ENCODE results near the gene INPP5D.

The INPP5D gene

DNA sequence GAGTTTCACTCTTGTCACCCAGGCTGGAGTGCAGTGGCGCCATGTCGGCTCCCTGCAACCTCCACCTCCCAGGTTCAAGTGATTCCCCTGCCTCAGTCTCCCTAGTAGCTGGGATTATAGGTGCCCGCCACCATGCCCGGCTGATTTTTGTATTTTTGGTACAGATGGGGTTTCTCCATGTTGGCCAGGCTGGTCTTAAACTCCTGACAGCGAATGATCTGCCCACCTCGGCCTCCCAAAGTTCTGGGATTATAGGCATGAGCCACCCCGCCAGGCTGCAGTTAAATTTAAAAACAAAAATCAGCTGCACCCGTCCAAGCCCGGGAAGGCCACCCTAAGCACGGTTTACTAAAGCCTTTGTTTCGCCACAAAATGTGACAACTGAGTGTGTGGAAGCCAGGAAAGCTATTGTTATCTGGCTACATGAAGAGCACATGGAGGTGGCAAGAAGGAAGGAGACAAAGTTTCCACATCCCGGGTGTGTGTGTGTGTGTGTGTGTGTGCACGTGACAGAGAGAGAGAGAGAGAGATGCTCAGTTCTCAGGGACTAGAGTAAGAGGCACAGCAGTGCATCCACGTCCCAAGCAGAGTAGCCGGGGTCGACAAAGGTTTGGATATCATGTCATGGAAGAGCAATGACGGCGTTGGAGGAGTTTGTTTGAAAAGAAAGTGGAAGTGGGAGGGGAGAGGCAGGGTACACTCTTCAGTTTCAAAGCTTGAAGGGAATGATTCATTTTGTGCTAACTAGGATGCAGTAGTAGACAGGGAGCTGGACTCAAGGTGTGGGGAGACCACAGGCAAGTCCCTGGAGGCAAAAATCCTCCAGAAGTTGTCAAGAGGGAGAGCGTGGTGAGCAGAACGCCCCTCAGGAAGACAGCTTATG is 20.1 kb downstream of the INPP5D start:
- peak overlapping the region; percentile 84 for H3K4me2 ChIP-seq (ENCODE audit: low read length)
- peak overlapping the region; percentile 97 for H3K27ac ChIP-seq (ENCODE audit: low read depth, low read length)
- no peak for TF ChIP-seq EZH2phosphoT487 (IDR thresholded peaks at IDR 0.05; ENCODE audit: borderline replicate concordance, low read length)
- TF ChIP-seq, protein P1, sequence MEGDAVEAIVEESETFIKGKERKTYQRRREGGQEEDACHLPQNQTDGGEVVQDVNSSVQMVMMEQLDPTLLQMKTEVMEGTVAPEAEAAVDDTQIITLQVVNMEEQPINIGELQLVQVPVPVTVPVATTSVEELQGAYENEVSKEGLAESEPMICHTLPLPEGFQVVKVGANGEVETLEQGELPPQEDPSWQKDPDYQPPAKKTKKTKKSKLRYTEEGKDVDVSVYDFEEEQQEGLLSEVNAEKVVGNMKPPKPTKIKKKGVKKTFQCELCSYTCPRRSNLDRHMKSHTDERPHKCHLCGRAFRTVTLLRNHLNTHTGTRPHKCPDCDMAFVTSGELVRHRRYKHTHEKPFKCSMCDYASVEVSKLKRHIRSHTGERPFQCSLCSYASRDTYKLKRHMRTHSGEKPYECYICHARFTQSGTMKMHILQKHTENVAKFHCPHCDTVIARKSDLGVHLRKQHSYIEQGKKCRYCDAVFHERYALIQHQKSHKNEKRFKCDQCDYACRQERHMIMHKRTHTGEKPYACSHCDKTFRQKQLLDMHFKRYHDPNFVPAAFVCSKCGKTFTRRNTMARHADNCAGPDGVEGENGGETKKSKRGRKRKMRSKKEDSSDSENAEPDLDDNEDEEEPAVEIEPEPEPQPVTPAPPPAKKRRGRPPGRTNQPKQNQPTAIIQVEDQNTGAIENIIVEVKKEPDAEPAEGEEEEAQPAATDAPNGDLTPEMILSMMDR (IDR thresholded peaks at IDR 0.05; ENCODE audit: low read depth, low read length, poor library complexity, severe bottlenecking), result no peak
- peaks cover 100% of the 10 kb centered on the region for H3K4me1 ChIP-seq (ENCODE audit: control insufficient read depth, low read length)
- H3K4me3 ChIP-seq (ENCODE audit: low read length), result peak overlapping the region; percentile 64
- no peaks in the 10 kb centered on the region for H3K27me3 ChIP-seq (ENCODE audit: control insufficient read depth, low read length)
- no peaks in the 10 kb centered on the region for H4K20me1 ChIP-seq (ENCODE audit: control insufficient read depth, insufficient read depth, low read depth, low read length)
- no peaks in the 10 kb centered on the region for H3K9me2 ChIP-seq (replicated peaks; ENCODE audit: control insufficient read depth, low read length)
- H3F3A ChIP-seq (ENCODE audit: control insufficient read depth, insufficient read depth), result peaks cover 52% of the 10 kb centered on the region
- peaks cover 58% of the 10 kb centered on the region for H3K36me3 ChIP-seq (ENCODE audit: control insufficient read depth, low read length)
- peaks cover 67% of the 10 kb centered on the region for H3K79me2 ChIP-seq (ENCODE audit: control insufficient read depth, low read length)
- no peaks in the 10 kb centered on the region for H3K9me3 ChIP-seq (ENCODE audit: control insufficient read depth, insufficient read depth, low read length)

DNA sequence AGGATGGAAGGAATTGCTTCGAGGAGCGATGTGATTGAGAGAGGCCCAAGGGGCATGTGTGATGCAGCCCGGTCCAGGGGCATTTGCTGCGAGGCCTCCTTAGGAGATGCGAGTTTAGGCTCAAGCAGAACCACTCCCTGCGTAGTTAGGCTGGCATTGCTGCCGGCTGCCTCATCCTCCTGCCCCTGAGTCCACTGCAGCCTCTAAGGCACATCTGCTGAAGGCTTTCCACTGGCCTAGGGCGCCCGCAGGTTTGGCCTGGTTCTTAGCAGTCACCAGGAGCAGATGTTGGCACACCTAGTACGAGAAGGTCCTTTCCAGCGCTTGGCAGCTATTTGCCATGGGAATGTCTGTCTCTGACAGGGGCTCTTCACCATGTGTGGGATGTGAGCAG is 20.7 kb downstream of the INPP5D start:
- Histone ChIP-seq H3K27ac (ENCODE audit: low read depth, low read length) (peak overlapping the region; percentile 97), H3K9me3 (ENCODE audit: control insufficient read depth, insufficient read depth, low read length) (no peaks in the 10 kb centered on the region), H3K36me3 (ENCODE audit: control insufficient read depth, low read length) (peaks cover 58% of the 10 kb centered on the region), H3K4me2 (ENCODE audit: low read length) (peak overlapping the region; percentile 84), H3K79me2 (ENCODE audit: control insufficient read depth, low read length) (peaks cover 73% of the 10 kb centered on the region), H3K27me3 (ENCODE audit: control insufficient read depth, low read length) (no peaks in the 10 kb centered on the region), H3F3A (ENCODE audit: control insufficient read depth, insufficient read depth) (peaks cover 52% of the 10 kb centered on the region), H3K9me2 (replicated peaks; ENCODE audit: control insufficient read depth, low read length) (no peaks in the 10 kb centered on the region), H3K4me1 (ENCODE audit: control insufficient read depth, low read length) (peaks cover 100% of the 10 kb centered on the region), H3K4me3 (ENCODE audit: low read length) (peak overlapping the region; percentile 64), H4K20me1 (ENCODE audit: control insufficient read depth, insufficient read depth, low read depth, low read length) (no peaks in the 10 kb centered on the region)
- no peak for TF ChIP-seq EZH2phosphoT487 (IDR thresholded peaks at IDR 0.05; ENCODE audit: borderline replicate concordance, low read length)
- TF ChIP-seq, protein P1 (IDR thresholded peaks at IDR 0.05; ENCODE audit: low read depth, low read length, poor library complexity, severe bottlenecking), result no peak

GRCh38 chr2:233081232-233081730 is 21.1 kb downstream of the INPP5D start:
- Histone ChIP-seq H3K27me3 (ENCODE audit: control insufficient read depth, low read length) (no peaks in the 10 kb centered on the region), H4K20me1 (ENCODE audit: control insufficient read depth, insufficient read depth, low read depth, low read length) (no peaks in the 10 kb centered on the region), H3K4me3 (ENCODE audit: low read length) (peak overlapping the region; percentile 64), H3K27ac (ENCODE audit: low read depth, low read length) (peak overlapping the region; percentile 97), H3K9me3 (ENCODE audit: control insufficient read depth, insufficient read depth, low read length) (no peaks in the 10 kb centered on the region), H3K9me2 (replicated peaks; ENCODE audit: control insufficient read depth, low read length) (no peaks in the 10 kb centered on the region), H3K36me3 (ENCODE audit: control insufficient read depth, low read length) (peaks cover 56% of the 10 kb centered on the region), H3F3A (ENCODE audit: control insufficient read depth, insufficient read depth) (peaks cover 51% of the 10 kb centered on the region), H3K4me1 (ENCODE audit: control insufficient read depth, low read length) (peaks cover 100% of the 10 kb centered on the region), H3K4me2 (ENCODE audit: low read length) (peak overlapping the region; percentile 84), H3K79me2 (ENCODE audit: control insufficient read depth, low read length) (peaks cover 73% of the 10 kb centered on the region)
- no peak for TF ChIP-seq EZH2phosphoT487 (IDR thresholded peaks at IDR 0.05; ENCODE audit: borderline replicate concordance, low read length)

GRCh38 chr2:233081731-233082221 is 21.6 kb downstream of the INPP5D start:
- peak overlapping the region; percentile 64 for H3K4me3 ChIP-seq (ENCODE audit: low read length)
- peaks cover 72% of the 10 kb centered on the region for H3K79me2 ChIP-seq (ENCODE audit: control insufficient read depth, low read length)
- H3K27me3 ChIP-seq (ENCODE audit: control insufficient read depth, low read length), result no peaks in the 10 kb centered on the region
- no peaks in the 10 kb centered on the region for H3K9me2 ChIP-seq (replicated peaks; ENCODE audit: control insufficient read depth, low read length)
- TF ChIP-seq, protein P1 (IDR thresholded peaks at IDR 0.05; ENCODE audit: low read depth, low read length, poor library complexity, severe bottlenecking), result no peak
- peaks cover 54% of the 10 kb centered on the region for H3K36me3 ChIP-seq (ENCODE audit: control insufficient read depth, low read length)
- no peaks in the 10 kb centered on the region for H3K9me3 ChIP-seq (ENCODE audit: control insufficient read depth, insufficient read depth, low read length)
- peaks cover 51% of the 10 kb centered on the region for H3F3A ChIP-seq (ENCODE audit: control insufficient read depth, insufficient read depth)
- no peaks in the 10 kb centered on the region for H4K20me1 ChIP-seq (ENCODE audit: control insufficient read depth, insufficient read depth, low read depth, low read length)
- H3K27ac ChIP-seq (ENCODE audit: low read depth, low read length), result peak overlapping the region; percentile 97
- peaks cover 100% of the 10 kb centered on the region for H3K4me1 ChIP-seq (ENCODE audit: control insufficient read depth, low read length)
- peak overlapping the region; percentile 84 for H3K4me2 ChIP-seq (ENCODE audit: low read length)

Measured in DOHH2 (cell line).